RPMI7951 (cell line): ENCODE results near the gene UTF1. TPM values are rescaled to one million over a fixed set of nuclear protein-coding genes. Genes with fewer than 3 reads are reported as not detected.

Experiments
- DNase-seq: peaks from one replicate; pipeline ENCODE4 v3.0.0-alpha.2; 2012; ENCODE audit warnings: low read depth
- total RNA-seq: library from RNA; depleted of rRNA; stranded (reverse); fragments of >200 nt; shearing (Covaris generic); gene quantifications from 2 replicates; pipeline ENCODE4 v1.2.3, GENCODE V29; 2014

Gene UTF1
- total RNA-seq, 1 experiment from 2014 or later: not detected

GRCh38 chr10:133246236-133246626 lies 16.2 kb downstream of the UTF1 start:
- no peak for DNase-seq

DNA sequence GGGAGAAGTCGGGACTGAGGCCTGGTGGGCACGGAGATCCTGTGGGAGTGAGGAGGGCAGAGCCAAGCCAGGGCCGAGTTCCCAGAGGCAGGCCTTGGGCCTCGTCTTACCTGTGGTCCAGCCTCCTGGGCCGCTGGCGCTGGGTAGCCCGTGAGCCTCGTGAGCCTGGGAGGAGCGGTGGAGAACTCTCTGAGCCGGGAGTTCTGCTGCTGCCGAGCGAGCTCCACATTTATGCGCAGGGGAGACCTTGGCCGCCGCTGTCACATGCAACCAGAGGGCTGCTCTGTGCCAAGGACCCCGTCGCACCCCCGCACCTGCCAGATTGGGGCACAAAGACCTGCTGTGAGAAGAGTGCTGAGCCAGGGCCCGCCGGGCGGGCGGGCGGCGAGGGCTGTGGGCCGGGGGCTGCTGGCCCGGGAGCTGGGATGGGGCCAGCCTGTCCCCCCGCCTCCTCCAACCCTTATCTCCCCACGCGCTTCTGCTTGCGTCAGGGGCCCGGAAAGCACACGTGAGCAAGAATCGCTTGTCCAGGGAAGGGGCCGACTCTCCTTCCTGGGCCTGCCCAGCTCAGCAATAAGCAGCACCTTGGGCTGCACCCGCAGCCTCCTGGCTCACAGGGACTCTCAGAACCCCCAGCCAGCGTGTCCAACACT lies 17.8 kb downstream of the UTF1 start:
- DNase-seq: no peak

GRCh38 chr10:133248334-133248715 lies 18.3 kb downstream of the UTF1 start:
- no peak for DNase-seq

DNA sequence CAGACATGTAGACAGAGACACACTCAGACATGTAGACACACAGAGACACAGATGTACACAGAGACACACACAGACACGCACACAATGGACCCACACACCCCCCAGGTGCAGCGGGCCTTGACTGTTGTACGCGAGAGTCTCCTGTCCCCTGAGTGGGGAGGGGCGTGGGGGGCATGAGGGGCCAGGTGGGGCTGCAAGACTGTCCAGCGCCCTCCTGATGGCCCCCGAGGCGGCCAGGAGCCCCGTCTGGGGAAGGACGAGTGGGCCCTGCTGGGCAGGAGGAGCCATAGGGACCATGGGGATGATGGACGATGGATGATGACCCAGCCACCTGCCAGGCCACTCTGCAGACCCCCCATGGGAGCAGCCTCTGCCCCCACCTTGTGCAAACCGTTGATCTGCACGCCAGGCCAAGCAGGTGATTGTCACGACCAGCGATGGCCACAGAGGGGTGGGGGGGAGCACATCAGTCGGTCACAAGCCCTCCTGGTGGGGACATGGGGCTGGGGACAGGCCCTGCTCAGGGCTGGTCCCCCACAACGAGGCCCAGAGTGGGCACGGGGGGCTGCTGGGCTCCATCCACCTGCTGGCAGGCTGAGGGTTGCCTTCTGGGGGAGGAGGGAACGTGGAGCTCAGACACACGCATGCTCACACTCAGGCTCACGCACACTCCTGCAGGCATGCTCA lies 19.2 kb downstream of the UTF1 start:
- no peak for DNase-seq

DNA sequence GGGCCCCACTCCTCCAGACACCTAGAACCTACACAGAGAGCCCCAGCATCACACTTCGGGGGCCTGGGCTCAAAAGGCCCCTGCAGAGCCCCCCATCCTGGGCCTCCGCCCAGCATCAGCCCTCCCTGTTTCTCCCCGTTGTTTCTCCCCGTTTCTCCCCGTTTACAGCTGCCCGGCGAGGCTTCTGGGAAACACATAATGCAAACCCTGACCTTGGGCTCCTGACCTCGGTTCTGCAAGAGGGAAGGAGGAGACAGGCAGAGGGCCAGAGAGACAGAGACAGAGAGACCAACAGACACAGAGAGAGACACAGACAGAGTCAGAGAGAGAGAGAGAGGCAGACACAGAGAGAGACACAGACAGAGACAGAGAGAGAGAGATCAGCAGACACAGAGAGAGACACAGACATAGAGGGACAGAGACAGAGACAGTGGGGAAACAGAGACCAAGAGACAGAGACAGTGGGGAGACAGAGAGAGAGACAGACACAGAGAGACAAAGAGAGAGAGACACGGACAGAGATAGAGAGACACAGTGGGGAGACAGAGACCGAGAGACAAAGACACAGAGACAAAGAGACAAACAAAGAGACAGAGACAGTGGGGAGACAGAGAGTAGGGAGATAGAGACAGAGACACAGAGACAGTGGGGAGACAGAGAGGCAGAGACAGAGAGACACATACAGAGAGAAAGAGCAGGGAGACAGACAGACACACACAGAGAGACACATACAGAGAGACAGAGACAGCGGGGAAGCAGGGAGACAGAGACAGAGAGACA lies 20.1 kb downstream of the UTF1 start:
- DNase-seq: no peak

DNA sequence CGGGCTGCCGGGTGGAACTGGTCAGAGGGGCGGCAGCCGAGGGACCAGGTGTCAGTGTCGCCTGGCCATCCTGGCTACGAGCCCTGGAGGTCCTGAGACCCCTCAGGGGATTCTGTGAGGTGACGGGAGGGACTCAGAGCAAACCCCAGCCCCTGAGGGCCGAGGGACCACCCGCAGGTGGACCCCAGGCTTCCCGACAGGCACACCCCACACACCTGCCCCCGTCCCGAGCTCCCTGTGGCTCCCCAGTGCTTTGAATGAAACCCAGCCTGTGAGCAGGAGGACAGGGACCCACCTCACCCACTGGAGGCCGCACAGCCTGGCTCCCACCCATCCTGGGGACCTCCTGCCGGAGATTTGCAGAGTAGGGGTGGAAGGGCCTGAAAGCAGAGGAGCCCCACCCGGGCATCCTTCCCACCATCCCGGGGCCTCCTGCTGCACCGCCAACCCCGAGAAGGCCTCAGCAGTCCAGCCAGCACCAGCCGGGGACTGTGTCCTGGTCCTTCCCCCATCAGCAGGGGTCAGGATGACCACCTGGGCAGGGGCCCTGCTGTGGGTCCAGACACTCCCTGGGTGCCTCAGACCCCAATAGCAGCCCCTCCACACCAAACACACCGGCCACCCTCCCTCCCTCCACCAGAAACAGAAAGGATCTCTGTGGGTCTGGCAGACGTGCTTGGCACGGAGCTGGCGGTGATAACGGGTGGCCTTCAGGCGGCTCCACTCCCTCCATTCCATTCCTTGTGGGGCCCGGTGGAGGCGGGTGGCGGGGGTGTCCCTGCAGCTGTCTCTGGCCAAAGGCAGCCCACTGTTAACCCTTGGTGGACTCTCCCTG lies 21.6 kb downstream of the UTF1 start:
- no peak for DNase-seq

DNA sequence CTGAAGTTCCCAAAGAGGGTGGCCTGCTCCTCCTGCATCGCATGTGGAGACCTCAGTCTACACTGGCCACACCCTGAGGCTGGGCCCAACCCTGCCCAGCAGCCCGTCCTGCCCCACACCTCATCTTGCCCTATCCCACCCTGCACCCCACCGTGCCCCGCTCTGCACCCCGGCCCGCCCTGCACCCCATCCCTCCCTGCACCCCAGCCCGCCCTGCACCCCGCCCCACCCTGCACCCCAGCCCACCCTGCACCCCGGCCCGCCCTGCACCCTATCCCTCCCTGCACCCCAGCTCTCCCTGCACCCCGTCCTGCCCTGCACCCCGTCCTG lies 22.2 kb downstream of the UTF1 start:
- no peak for DNase-seq

DNA sequence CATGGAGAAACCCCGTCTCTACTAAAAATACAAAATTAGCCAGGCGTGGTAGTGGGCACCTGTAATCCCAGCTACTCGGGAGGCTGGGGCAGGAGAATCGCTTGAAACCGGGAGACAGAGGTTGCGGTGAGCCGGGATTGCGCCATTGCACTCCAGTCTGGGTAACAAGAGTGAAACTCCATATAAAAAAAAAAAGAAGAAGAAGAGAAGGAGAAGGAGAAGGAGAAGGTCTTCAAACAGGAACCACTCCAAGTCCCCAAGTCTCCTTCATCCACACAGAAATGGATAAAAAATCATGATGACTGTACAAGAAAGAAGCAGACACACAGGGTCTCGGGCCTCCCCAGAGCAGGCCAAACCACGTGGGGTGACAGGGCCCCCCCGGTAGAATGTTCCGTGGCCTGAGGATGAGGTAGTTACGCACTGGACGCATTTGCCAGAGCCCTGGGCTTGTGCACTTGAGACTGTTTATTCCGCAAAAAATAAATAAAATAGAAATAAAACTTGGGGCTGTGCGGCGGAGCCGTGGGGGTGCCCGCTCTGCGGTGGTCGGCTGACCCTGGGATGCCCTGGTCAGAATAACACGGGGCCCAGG lies 23.4 kb downstream of the UTF1 start:
- no peak for DNase-seq

- no peak for DNase-seq
Measured at GRCh38 chr10:133254421-133255120, 24.6 kb downstream of the UTF1 start.

DNA sequence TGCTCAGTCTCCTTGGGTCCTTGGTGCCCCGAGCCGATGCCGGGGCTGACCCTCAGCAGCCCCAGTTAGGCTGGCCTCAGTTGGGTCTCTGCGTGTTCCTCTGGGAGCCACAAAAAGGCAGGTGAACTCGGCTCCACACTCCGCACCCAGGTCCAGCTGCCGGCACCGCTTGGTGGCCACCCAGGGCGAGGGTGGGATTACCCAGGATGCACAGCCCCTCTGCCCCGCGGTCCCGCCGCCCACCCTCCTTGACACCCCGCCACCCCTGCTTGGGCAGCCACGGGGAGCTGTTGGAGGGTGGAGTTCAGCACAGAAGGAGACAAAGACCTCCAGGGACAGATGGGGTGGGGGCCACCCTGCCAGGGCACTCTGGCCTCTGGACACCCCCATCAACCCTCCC lies 25.3 kb downstream of the UTF1 start:
- DNase-seq: no peak

DNA sequence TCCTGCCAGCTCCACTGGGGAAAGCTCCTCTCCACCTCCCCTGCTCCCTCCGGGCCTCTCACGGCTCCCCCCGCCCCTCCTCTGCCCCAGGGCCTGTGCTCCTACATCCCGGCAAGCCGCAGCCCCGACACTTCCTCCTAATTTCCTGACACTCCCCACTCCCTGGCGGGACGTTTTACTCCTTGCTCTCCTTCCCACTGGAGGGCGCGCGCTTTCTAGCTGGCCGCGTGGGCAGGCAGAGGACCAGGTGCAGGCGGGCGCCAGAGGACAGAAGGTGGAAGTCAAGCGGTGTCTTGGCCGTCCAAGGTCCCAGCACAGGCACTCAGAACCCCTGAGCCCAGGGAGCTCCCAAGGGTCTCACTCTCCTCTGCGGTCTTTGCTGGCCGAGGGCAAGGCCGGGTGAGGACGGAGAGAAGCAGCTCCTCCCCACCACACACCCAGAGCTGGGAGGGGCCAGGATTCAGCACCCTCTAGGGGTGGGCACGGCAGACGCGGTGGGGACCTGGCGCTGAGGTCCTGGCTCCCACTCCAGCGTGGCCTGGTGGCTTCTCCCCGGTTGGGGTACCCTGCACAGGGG lies 27.6 kb downstream of the UTF1 start:
- peak; percentile 52 for DNase-seq

GRCh38 chr10:133258066-133258817 lies 28.2 kb downstream of the UTF1 start:
- DNase-seq: peak; percentile 19

GRCh38 chr10:133258818-133259601 lies 29.0 kb downstream of the UTF1 start:
- DNase-seq: peak; percentile 99

DNA sequence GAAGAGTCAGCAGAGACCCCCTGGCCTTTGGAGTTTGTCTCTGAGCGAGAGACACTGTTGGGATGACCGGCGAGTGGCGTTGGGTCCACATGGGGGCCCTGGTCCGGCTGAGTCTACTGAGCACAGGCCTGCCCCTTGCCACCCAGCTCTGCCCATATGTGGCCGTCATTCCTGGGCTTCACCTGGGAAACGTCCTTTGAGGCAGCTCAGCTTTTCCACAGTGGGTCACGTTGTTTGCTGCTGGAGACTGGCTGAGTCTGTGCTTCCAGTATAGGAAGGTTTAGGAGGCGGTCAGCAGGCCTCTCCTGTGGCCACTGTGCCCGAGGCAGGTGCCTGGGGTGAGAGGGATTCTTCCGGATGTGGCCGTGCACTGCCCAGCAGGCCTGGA lies 29.6 kb downstream of the UTF1 start:
- DNase-seq: peak; percentile 58

DNA sequence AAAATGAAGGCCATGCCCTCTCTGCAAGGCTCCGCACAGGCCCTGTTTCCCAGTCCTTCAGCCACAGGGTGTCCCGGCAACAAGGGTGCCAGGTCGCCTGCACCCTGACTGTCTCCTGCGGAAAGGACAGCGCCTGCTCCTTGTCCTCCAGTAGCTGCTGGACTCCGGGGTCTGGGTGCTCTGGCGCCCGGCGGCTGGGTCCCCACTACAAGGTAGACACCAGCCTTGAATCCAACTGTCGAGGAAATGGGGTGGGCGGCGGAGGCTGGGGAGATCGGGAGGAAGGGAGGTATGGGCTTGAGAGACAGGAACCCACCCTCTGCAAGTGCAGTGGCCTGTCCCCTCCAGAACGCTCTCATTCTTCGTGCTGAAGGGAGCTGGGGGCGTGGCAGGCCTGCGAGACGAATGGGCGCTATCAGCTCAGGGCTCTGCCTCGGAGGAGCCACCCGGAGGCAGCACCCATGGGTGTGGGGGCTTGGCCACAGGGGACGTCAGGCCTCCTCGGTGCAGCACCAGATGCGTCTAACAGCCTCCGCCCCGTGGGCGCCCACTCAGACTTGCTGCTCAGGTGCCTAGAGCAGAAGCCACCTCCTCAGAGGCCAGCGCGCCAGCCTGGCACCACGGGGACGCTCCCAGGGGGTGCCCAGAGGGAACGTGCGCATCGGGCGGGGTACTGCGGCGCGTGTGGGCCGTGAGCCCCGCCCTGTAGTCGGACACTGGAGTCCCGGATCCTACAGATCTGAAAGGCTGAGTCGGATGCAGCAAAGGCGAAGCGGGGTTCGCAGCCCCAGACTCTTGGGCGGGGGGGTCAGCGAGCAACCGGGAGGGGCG lies 31.1 kb downstream of the UTF1 start:
- DNase-seq: peak; percentile 50

DNA sequence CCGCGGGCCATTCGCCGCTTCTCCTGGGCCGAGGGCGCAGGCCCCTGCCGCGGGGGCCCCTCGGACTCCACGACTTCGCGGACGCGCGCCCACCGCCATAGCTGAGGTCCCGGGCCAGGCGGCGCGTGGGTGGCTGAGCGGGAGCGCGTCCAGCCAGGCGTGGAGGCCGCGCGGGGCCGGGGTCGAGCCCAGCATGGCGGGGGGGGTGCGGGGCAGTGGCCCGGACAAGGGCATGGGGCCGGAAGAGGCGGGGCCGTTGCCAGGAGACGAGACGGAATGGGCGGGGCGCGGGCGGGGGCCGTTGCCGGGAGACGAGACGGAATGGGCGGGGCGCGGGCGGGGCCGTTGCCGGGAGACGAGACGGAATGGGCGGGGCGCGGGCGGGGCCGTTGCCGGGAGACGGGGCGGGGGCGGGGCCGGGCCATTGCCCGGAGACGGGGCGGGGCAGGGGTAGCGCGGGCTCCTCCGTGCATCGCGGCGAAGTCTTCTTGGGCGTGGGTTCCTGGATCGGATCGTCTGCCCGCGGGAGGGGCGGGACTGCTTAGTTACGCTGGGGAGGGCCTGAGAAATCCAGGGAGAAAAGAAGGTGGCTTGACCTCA lies 31.8 kb downstream of the UTF1 start:
- DNase-seq: peak; percentile 78

DNA sequence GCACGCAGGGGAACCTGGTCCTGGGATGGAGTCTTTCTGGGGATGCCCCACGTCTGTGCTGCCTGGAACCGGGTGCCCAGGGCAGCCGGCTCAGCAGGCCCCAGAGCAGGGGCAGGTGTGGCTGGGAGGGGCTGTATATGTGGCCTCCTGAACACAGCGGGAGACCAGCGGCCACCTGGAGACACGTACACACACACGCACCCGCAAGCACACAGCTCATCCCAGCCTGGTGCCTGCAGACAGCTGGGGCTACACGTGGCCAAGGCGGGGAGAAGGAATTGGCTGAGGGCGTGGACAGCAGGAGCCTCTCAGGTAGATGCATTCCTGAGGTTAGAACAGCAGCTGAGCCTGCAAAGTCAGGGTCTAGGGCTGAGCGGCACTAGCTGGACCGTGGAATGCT lies 32.7 kb downstream of the UTF1 start:
- no peak for DNase-seq

DNA sequence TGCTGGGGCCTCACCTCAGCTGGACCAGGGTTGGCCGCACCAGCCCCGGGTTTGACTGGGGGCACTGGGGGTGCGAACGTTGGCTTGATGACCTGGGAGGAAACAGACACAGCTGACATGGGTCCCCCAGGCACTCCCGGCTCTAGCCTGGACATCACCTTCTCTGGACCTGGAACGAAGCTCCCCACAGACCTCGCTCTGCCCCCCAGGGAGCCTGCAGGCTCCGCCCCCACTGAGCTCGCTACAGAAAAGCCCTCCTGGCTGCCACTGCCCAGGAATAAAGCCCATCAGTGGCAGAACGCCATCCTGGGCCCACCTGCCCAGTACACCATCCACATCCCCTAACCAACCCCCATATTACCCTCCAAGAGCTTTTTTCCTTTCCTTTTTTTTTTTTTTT lies 33.7 kb downstream of the UTF1 start:
- DNase-seq: no peak
